Adipocyte (in vitro differentiated cells): Measurements from ENCODE around the gene NOP53.
"Not testable (repeated sequence)": the region's sequence is repeated elsewhere in the genome, so short reads cannot be mapped to it uniquely, and the experiment has no call there.

Experiments
- DNase-seq: peaks from one replicate; pipeline ENCODE4 v3.0.0-alpha.2; 2015; ENCODE audit warnings: low read depth
- H3K27me3 ChIP-seq: replicated peaks from 2 replicates; pipeline ENCODE4 v1.7.0; 2013; ENCODE audit warnings: mild to moderate bottlenecking, low read length, moderate library complexity; ENCODE audit not compliant: control insufficient read depth, insufficient read depth
- H3K36me3 ChIP-seq: 2 replicates; pipeline ENCODE4 v1.7.0; 2013; ENCODE audit warnings: low read length, mild to moderate bottlenecking, moderate library complexity; ENCODE audit not compliant: control insufficient read depth, insufficient read depth, severe bottlenecking
- H3K4me1 ChIP-seq: 2 replicates; pipeline ENCODE4 v1.7.0; 2013; ENCODE audit warnings: mild to moderate bottlenecking, low read length, moderate library complexity; ENCODE audit not compliant: control insufficient read depth, insufficient read depth
- H3K4me3 ChIP-seq: 2 replicates; pipeline ENCODE4 v1.7.0; 2013; ENCODE audit warnings: mild to moderate bottlenecking, low read length, moderate library complexity
- H3K9ac ChIP-seq: 2 replicates; pipeline ENCODE4 v1.7.0; 2013; ENCODE audit warnings: mild to moderate bottlenecking, low read length, moderate library complexity
- H3K9me3 ChIP-seq: 2 replicates; pipeline ENCODE4 v1.7.0; 2013; ENCODE audit warnings: mild to moderate bottlenecking, low read length, moderate library complexity; ENCODE audit not compliant: control insufficient read depth

Gene NOP53

GRCh38 chr19:47741544-47742140, 3.7 kb upstream of the NOP53 start:
- no peak overlapping the region for H3K4me3 ChIP-seq
- H3K36me3 ChIP-seq, result peaks cover 44% of the 10 kb centered on the region
- no peaks in the 10 kb centered on the region for H3K9me3 ChIP-seq
- no peaks in the 10 kb centered on the region for H3K27me3 ChIP-seq
- peak overlapping the region; percentile 94 for H3K9ac ChIP-seq
- H3K4me1 ChIP-seq, result peaks cover 26% of the 10 kb centered on the region
- DNase-seq, result no peak

DNA sequence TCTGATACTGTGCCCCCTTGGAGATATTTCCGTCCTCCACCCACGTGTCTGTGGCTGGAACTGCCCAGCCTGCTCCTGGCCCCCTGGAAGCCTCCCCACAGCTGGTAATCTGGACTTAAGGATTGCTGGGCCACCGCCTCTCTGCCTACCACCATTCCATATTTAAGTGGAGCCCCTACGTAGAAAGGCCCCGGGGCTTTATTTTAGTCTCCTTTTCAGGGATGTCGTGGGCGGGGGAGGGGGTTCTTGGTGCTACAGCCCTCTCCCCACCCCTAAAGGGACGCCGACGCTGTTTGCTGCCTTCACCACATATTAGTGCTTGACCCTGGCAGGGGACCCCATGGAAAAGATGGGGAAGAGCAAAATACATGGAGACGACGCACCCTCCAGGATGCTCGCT, 2.7 kb upstream of the NOP53 start:
- H3K9me3 ChIP-seq, result no peaks in the 10 kb centered on the region
- DNase-seq, result peak; percentile 57
- H3K9ac ChIP-seq, result peak overlapping the region; percentile 94
- peaks cover 30% of the 10 kb centered on the region for H3K4me1 ChIP-seq
- peak overlapping the region; percentile 66 for H3K4me3 ChIP-seq
- no peaks in the 10 kb centered on the region for H3K27me3 ChIP-seq
- H3K36me3 ChIP-seq, result peaks cover 48% of the 10 kb centered on the region

DNA sequence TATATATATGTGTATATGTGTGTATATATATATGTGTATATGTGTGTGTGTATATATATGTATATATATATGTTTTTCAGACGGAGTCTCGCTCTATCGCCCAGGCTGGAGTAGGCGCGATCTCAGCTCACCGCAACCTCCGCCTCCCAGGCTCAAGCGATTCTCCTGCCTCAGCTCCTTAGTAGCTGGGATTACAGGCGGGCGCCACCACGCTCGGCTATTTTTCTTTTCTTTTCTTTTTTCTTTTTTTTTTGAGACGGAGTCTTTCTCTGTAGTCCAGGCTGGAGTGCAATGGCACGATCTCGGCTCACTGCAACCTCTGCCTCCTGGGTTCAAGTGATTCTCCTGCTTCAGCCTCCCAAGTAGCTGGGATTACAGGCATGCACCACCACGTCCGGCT, 783 bp downstream of the NOP53 start:
- H3K4me1 ChIP-seq, result peaks cover 30% of the 10 kb centered on the region
- H3K4me3 ChIP-seq, result peak overlapping the region; percentile 86
- H3K9ac ChIP-seq, result peak overlapping the region; percentile 94
- not testable (repeated sequence) for H3K27me3 ChIP-seq, H3K9me3 ChIP-seq, DNase-seq
- H3K36me3 ChIP-seq, result peaks cover 47% of the 10 kb centered on the region

GRCh38 chr19:47749326-47749725, 4.0 kb downstream of the NOP53 start:
- H3K36me3 ChIP-seq, result peaks cover 68% of the 10 kb centered on the region
- no peak overlapping the region for H3K4me3 ChIP-seq
- H3K9ac ChIP-seq, result no peak overlapping the region
- no peaks in the 10 kb centered on the region for H3K9me3 ChIP-seq
- H3K27me3 ChIP-seq, result no peaks in the 10 kb centered on the region
- no peak for DNase-seq
- peaks cover 12% of the 10 kb centered on the region for H3K4me1 ChIP-seq

DNA sequence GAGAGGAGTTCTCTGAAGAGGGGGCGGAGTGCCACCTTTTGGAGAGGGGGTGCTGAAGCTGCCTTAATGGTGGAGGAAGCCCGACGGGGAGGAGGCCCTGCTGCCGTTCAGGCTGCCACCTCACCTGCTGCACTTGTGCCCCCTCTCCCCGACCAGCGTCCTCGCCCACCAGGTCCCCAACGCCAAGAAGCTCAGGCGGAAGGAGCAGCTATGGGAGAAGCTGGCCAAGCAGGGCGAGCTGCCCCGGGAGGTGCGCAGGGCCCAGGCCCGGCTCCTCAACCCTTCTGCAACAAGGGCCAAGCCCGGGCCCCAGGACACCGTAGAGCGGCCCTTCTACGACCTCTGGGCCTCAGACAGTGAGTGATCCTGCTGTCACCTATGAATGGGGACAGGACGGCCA, 5.4 kb downstream of the NOP53 start:
- Histone ChIP-seq H3K4me1 (peaks cover 6% of the 10 kb centered on the region), H3K9me3 (no peaks in the 10 kb centered on the region), H3K4me3 (no peak overlapping the region), H3K27me3 (no peaks in the 10 kb centered on the region), H3K9ac (no peak overlapping the region), H3K36me3 (peaks cover 78% of the 10 kb centered on the region)
- DNase-seq, result no peak

DNA sequence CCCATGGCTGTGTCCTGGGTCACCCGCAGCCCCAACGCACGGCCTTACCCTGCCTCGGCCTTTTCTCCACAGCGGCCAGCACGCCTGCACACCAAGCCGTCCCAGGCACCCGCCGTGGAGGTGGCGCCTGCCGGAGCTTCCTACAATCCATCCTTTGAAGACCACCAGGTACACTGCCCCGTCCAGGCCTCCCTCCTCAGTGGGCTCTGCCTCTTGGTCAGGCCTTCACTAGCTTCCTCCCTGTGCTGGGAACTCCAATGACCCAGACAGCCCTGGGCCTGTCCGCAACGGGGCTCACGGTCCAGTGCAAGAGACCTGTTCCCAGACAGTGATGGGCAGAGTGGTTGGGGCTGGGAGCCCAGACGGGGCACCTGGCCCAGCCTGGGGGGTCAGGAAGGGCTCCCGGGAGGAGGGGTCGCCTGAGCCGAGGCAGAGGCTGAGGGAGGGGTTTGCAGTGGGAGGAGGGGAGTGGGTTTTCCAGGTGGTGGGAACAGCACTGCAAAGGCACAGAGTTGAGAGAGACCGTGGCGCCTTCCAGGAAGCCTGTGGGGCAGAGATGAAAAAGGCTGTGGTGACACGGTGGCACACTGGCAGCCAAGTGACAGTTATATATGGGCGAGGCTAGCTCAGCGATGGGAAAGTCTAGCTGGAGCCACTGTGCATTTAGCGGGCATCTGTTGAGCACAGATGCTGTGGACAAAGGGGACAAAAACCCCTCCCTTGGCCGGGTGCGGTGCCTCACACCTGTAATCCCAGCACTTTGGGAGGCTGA, 7.3 kb downstream of the NOP53 start:
- Histone ChIP-seq H3K4me1 (no peaks in the 10 kb centered on the region), H3K4me3 (no peak overlapping the region), H3K36me3 (peaks cover 90% of the 10 kb centered on the region)

GRCh38 chr19:47754206-47755064, 9.1 kb downstream of the NOP53 start:
- Histone ChIP-seq H3K4me1 (no peaks in the 10 kb centered on the region), H3K9me3 (no peaks in the 10 kb centered on the region), H3K9ac (no peak overlapping the region), H3K27me3 (no peaks in the 10 kb centered on the region), H3K4me3 (no peak overlapping the region), H3K36me3 (peaks cover 91% of the 10 kb centered on the region)
- no peak for DNase-seq

More for the DNA sequence above, 7.3 kb downstream of the NOP53 start:
- Histone ChIP-seq H3K27me3 (no peaks in the 10 kb centered on the region), H3K9me3 (no peaks in the 10 kb centered on the region), H3K9ac (no peak overlapping the region)
- DNase-seq, result no peak

GRCh38 chr19:47755065-47755761, 9.9 kb downstream of the NOP53 start:
- Histone ChIP-seq H3K9ac (no peak overlapping the region), H3K4me3 (no peak overlapping the region), H3K9me3 (no peaks in the 10 kb centered on the region), H3K4me1 (no peaks in the 10 kb centered on the region), H3K36me3 (peaks cover 83% of the 10 kb centered on the region), H3K27me3 (no peaks in the 10 kb centered on the region)
- DNase-seq, result no peak

- H3K36me3 ChIP-seq, result peaks cover 75% of the 10 kb centered on the region
- H3K4me3 ChIP-seq, result no peak overlapping the region
- H3K9ac ChIP-seq, result no peak overlapping the region
- no peaks in the 10 kb centered on the region for H3K9me3 ChIP-seq
- H3K27me3 ChIP-seq, result no peaks in the 10 kb centered on the region
- no peak for DNase-seq
- H3K4me1 ChIP-seq, result no peaks in the 10 kb centered on the region
Observed at GRCh38 chr19:47755762-47756626, 10.6 kb downstream of the NOP53 start.

- Histone ChIP-seq H3K9me3 (no peaks in the 10 kb centered on the region), H3K36me3 (peaks cover 69% of the 10 kb centered on the region), H3K9ac (no peak overlapping the region), H3K4me3 (no peak overlapping the region), H3K4me1 (no peaks in the 10 kb centered on the region), H3K27me3 (no peaks in the 10 kb centered on the region)
- no peak for DNase-seq
Observed at GRCh38 chr19:47756627-47756929, 11.2 kb downstream of the NOP53 start.
